GM12872 (cell line): Measurements from ENCODE around the gene DELE1.

Experiments used
- CTCF ChIP-seq: IDR thresholded peaks from 3 replicates; pipeline ENCODE4 v1.5.1; 2011; ENCODE audit warnings: low read depth, mild to moderate bottlenecking, low read length, moderate library complexity; ENCODE audit not compliant: insufficient read depth

DELE1 gene

GRCh38 chr5:141919218-141920119 lies 4.2 kb upstream of the DELE1 start:
- TF ChIP-seq CTCF, result no peak

- no peak for TF ChIP-seq CTCF
These were observed 2.9 kb upstream of the DELE1 start for GRCh38 chr5:141920771-141921170.

DNA sequence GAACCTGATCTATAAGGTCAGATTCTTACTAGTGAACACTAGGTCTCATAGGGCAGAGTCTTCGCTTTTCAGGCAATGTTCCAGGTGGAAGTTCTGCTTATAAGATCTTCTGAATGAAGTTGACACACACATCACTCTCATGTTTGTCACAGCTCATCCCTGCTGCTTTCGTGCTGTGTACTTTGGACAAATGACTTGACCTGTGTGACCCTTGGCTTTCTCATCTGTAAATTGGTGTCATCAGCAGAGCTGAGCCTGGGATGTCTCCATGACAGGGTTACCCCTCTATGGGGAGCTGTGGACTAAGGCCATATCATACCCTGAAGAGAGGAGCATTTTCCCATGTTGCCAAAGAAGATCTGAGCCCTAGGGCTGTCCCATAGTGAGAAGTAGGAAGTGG lies 2.8 kb downstream of the DELE1 start:
- no peak for TF ChIP-seq CTCF

- no peak for TF ChIP-seq CTCF
These were observed 4.4 kb downstream of the DELE1 start for GRCh38 chr5:141928051-141928450.

GRCh38 chr5:141929398-141930058 lies 5.9 kb downstream of the DELE1 start:
- TF ChIP-seq CTCF, result no peak

GRCh38 chr5:141931694-141932093 lies 8.0 kb downstream of the DELE1 start:
- TF ChIP-seq CTCF, result no peak

DNA sequence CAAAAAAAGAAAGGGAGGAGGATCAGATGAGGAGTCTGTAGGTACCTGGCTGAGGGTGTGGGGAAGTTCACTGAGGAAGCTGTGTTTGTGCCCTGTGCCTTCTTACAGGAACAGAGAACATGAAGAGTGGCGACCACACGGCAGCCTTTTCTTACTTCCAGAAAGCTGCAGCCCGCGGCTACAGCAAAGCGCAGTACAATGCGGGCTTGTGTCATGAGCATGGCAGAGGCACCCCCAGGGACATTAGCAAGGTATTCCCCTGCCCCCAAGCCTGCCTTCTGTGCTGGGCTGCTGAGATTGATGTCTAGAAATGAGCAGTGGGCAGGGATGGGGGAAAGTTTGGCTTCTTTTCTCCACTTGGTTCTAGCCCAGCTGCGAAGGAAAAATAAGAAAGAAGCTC lies 9.5 kb downstream of the DELE1 start:
- no peak for TF ChIP-seq CTCF
